Measurements from ENCODE around the gene CNIH1. TPM values are rescaled to one million over a fixed set of nuclear protein-coding genes. Genes with fewer than 3 reads are reported as not detected.
"Not testable (repeated sequence)": the region's sequence is repeated elsewhere in the genome, so short reads cannot be mapped to it uniquely, and the experiment has no call there.

Gene CNIH1
- total RNA-seq, 1 donor from 2014 or later: 86.8 TPM

DNA sequence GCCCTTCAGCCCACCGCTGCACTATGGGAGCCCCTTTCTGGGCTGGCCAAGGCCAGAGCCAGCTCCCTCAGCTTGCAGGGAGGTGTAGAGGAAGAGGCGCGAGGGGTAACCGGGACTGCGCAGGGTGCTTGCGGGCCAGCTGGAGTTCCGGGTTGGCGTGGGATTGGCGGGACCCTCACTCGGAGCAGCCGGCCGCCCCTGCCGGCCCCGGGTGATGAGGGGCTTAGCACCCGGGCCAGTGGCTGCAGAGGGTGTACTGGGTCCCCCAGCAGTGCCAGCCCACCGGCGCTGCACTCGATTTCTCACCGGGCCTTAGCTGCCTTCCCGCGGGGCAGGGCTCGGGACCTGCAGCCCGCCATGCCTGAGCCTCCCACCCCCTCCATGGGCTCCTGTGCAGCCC is 1.8 kb upstream of the CNIH1 start:
- ATAC-seq; intact Hi-C loops (cut with DNase I); DNase-seq (ENCODE audit: missing footprints): not testable (repeated sequence)

DNA sequence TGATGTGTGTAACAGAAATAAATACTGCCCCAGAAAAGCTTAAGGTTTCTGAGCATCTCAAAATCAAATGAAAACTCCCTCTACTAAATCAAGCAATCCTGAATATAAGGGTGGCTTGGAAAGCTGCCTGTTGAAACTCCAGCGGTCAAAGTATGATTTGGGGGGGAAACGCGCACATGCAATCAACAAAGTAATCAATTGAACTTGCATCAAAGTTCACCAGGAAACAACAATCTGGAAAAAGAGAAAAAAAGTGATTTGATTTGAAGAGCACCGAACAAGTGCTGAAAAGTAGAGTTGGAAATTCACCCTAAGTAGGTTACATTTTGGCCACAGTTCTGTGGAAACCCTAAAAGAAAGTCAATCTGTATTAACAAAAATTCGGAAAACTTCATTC is 700 bp downstream of the CNIH1 start:
- intact Hi-C loops (cut with DNase I): loop anchor here (2.0 kb wide), 1 partner anchor 48 kb away; the partner anchor contains the start of gene GMFB
- ATAC-seq (no peak), DNase-seq (ENCODE audit: missing footprints) (no peak)

DNA sequence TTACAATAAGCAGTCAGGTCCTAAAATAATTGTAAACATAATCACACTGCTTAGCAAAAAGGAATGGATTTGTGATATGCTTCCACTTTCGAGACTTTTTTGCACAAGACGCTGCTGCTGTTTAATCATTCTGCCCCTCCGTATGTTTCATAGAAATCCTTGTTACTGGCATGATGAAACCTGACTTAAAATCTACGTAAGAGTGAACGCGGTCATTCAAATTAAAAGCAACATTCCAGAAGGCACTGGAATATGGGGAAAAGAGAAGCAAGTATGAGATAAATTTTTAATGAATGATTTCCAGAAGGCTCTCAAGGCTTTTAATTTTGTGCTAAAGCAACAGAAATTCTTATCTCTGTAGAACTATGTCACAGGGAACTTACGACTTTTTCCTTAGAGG is 1.1 kb downstream of the CNIH1 start:
- intact Hi-C loops (cut with DNase I): loop anchor here (2.0 kb wide), 1 partner anchor 49 kb away; the partner anchor contains the start of gene GMFB
- DNase-seq (ENCODE audit: missing footprints) (no peak), ATAC-seq (no peak)

DNA sequence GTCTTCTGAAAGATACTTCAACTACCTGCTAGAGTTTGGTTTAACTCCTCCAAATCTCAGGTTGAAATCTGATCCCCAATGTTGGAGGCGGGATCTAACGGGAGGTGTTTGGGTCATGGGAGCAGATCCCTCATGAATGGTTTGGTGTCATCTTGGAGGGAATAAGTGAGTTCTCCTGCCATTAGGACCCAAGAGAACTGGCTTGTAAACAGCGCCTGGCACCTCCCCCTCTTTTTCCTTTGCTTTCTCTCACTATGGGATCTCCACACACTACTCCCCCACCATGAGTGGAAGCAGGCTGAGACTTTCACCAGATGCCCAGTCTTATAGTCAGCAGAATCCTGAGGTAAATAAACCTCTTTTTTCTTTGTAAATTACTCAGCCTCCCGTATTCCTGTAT is 2.5 kb downstream of the CNIH1 start:
- intact Hi-C loops (cut with DNase I): no loop called here
- ATAC-seq (no peak), DNase-seq (ENCODE audit: missing footprints) (no peak)

DNA sequence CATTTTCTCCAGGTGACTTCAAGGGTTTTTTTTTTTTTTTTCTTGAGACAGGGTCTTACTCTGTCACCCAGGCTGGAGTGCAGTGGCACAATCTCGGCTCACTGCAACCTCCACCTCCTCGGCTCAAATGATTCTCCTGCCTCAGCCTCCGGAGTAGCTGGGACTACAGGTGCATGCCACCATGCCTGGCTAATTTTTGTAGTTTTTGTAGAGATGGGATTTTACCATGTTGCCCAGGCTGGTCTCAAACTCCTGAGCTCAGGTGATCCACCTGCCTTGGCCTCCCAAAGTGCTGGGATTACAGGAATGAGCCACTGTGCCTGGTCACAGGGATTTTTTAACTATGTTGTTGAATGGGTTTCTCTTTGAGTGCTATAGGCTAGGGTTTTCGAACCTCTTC is 3.2 kb downstream of the CNIH1 start:
- intact Hi-C loops (cut with DNase I); ATAC-seq; DNase-seq (ENCODE audit: missing footprints): not testable (repeated sequence)

DNA sequence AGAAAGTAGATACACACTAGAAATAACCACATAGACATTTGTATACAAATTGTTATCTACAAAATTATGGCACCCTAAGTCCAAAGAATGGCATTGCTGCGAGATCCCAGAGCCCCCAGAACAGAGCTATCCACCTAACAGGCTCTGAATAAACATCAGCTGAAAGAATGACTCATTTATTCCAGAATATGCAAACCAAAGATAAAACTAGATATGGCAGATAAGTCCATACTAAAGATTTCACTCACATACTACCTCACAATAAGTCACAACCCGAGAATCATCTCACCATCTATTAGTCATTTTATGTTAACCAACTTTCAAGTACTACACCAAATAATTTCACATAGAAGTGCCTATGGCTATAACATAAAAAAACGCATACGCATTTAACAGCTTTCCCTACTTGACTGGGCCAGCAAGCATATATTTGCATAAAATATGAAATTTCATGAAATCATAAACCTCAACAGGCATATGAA is 5.6 kb downstream of the CNIH1 start:
- ATAC-seq (no peak), DNase-seq (ENCODE audit: missing footprints) (no peak)
- intact Hi-C loops (cut with DNase I): no loop called here

DNA sequence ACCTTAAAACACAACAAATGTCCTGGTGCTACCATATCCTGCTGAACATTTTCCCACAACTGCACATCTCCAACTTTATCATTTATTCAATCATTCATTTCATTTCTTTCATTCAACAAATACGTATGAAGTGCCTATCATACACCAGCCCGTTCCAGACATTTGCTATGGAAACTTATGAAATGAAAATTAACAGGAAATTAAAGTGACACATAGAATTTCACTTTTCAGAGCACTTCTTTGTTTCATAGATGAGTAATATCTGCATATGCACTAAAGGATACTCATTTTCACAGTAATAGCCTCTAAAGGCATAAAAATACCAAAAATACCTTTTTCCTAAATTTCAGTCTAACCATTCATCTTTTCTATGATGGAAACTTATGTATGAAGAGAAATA is 12.6 kb downstream of the CNIH1 start:
- no peak for ATAC-seq
- no peak for DNase-seq (ENCODE audit: missing footprints)
- intact Hi-C loops (cut with DNase I): no loop called here

DNA sequence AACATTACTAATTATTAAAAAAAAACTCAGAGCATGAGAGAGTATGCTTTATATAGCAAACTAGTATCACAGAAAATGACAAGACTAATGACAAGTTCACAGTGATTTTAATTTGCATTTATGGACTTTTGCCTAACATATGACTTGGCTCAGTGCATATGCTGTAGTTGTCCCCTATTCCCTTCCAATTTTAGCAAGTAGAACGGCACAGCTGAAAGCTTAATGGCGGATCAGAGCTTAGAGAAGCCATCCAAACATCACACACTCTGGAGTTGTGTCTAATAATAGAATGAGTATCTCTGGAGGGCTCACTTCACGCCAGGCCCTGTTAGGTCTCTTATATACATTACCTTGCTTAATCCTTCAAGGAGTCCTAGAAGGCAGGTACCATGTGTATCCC is 13.3 kb downstream of the CNIH1 start:
- DNase-seq (ENCODE audit: missing footprints) (no peak), ATAC-seq (peak; percentile 88)
- intact Hi-C loops (cut with DNase I): no loop called here

DNA sequence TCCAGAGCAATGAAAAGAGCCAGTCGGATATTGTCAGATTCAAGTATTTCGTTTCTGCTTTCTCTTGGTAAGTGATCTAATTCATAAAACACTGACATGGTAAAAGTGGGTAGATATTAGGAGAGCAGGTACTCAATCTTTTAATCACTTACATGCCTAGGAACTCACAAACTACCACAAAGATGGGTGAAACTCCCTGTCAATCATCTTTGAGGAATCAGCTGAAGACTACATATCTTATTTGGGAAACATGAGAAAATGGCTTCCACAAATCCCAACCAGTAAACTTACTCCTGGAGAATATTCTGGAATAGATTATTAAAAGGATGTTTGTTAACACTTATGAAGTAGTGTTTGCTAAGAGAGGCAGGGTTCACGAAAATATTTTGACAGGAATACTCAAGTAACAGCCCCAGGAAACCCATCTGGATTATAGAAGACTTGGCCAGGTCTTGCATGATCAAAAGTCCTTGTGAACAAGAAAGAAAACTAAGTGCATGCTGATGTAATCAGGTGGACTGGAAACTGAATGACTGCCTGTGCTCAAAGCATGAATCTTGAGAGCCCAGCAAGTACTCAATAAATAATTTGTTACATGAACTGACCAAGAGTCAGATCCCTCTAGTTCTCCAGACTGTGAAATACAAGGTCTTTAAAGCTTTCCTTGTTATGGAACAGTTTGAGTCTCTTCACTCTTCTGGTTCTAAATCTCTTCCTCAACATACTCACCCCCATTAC is 15.5 kb downstream of the CNIH1 start:
- intact Hi-C loops (cut with DNase I): no loop called here
- no peak for ATAC-seq
- DNase-seq (ENCODE audit: missing footprints): no peak

DNA sequence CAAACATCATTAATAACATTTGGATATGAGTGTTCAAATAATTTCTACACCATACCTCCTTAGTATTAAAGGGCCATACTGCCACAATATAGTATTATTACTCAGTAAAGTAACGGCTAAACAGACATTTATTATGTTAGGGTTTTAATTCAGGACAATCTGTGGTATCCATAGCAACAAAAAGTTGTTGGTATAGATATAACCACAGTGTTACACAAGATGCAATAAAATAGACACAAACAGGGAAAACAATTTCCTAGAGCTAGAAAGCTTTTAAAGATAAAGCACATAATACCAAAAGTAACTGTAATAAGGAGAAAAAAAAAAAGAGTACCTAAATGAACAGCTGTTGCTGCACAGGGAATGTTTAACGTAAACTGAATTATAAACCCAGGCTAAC is 16.1 kb downstream of the CNIH1 start:
- intact Hi-C loops (cut with DNase I): no loop called here
- DNase-seq (ENCODE audit: missing footprints) (no peak), ATAC-seq (no peak)

DNA sequence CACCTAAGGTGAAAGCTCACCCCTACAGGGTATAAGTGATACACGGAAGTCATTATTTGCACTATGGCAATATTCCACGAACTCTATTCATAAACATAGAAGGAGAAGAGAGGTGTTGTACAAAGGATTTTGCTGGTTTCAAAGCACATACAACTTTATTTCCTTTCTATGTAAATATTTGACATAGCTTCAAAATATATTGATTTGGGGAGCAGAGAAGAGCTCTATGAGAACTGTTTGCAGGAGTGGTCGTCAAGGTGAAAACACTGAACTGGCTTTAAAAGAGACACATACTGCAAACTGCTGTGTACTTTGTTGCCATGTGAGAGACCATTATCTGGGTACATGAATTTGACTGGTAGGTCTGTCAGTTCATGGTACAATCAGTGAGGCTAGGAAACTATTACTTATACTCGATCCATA is 16.7 kb downstream of the CNIH1 start:
- intact Hi-C loops (cut with DNase I): no loop called here
- no peak for DNase-seq (ENCODE audit: missing footprints)
- ATAC-seq: no peak

DNA sequence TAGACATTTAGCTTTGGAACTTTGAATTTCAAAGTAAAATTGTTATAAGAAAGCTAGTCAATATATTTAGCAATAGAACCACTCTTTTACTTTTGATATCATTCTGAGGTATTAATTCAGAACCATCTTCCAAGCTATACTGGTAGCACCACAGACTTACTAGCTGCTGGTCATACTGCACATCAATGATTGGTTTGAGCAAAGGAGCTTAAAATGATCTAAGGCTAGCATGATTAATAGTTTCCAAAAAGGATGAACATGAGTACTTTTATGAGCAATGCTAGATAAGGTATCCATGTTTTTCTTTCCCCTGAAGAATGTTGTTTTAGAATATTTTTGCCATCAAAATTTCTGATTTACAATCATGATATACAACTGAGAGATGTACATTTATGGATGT is 17.2 kb downstream of the CNIH1 start:
- DNase-seq (ENCODE audit: missing footprints): no peak
- no peak for ATAC-seq
- intact Hi-C loops (cut with DNase I): no loop called here

DNA sequence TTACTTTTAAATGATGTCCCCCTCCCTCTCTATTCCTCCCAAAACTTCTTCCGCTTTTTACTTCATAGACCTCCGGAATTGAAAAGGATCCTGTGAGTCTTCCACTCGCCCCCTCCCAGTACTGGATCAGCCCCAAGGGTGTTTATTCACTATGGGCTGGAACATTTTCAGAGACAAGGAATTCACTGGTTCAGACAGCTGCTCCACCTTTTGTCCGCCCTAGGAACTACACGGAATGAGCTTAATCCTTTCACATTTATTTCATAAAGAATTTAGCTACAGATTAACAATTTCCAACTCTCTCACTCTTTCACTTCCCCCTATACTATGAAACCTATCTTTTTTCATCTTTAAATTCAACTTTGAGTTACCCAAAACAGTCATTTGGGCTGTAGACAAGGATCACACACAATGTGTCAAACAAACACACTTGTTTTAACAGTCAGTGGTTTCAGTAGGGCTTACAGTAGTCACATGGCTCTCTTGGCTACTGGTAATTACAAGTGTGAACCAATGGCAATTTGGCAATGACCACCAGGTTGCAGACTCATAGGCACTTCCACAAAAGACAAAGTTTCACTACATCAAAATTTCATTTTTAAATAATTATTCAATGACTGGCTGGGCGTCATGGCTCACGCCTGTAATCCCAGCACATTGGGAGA is 20.6 kb downstream of the CNIH1 start:
- no peak for ATAC-seq
- DNase-seq (ENCODE audit: missing footprints): no peak

DNA sequence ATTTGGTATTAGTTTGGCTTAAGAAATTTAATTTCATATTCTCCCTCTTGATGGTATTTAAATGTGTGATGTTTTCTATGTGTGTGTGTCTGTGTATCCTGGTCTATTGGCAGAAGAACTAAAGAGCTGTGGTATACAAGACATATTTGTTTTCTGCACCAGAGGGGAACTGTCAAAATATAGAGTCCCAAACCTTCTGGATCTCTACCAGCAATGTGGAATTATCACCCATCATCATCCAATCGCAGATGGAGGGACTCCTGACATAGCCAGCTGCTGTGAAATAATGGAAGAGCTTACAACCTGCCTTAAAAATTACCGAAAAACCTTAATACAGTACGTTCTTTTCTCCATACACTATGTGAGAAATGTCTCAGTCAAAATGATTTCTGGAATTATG is 29.8 kb downstream of the CNIH1 start:
- intact Hi-C loops (cut with DNase I): no loop called here
- ATAC-seq: no peak
- DNase-seq (ENCODE audit: missing footprints): no peak

More for the DNA sequence above, 20.6 kb downstream of the CNIH1 start:
- intact Hi-C loops (cut with DNase I): no loop called here

DNA sequence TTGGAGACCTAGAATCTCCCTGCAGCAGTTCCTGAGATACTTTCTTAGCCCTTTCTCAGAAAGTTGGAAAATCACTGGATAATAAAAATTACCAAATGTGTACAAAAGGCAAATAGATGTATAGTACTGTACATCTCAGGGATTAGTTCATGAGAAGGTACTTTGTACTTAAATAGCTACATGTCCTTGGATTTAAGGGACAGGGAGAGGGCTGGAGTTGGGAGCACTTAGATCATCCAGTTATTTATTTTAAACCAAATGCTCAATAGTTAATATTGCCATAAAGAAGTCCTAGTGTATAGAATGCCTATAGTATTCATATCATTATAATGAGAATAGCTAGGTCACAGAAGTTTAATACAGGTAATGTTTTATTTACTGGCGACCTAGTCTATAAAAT is 31.0 kb downstream of the CNIH1 start:
- DNase-seq (ENCODE audit: missing footprints): no peak
- intact Hi-C loops (cut with DNase I): no loop called here
- ATAC-seq: no peak

DNA sequence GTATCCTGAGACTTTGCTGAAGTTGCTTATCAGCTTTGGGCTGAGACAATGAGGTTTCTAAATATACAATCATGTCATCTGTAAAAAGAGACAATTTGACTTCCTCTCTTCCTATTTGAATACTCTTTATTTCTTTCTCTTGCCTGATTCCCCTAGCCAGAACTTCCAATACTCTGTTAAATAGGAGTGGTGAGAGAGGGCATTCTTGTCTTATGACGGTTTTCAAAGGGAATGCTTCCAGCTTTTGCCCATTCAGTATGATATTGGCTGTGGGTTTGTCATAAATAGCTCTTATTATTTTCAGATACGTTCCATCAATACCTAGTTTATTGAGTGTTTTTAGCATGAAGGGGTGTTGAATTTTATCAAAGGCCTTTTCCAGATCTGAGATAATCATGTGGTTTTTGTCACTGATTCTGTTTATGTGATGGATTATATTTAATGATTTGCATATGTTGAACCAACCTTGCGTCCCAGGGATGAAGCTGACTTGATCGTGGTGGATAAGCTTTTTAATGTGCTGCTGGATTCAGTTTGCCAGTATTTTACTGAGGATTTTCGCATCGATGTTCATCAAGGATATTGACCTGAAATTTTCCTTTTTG is 37.7 kb downstream of the CNIH1 start:
- ATAC-seq; DNase-seq (ENCODE audit: missing footprints); intact Hi-C loops (cut with DNase I): not testable (repeated sequence)

DNA sequence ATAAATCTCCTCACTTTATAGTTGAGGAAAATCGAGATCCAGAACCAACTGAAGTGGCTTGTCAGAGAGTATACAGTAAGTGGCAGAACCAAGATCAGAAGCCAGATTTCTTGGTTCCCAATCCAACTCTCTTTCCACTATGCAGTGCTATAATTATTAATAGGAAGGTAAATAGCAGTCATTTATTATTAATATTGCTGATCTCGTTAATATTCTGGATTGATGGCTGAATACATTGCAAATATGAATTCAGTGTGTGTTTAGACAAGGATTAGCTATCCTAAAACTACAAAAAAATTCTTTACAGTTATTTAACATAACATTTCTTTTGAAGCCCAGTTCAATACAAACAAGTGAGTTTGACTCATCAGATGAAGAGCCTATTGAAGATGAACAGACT is 41.6 kb downstream of the CNIH1 start:
- no peak for DNase-seq (ENCODE audit: missing footprints)
- no peak for ATAC-seq
- intact Hi-C loops (cut with DNase I): no loop called here

DNA sequence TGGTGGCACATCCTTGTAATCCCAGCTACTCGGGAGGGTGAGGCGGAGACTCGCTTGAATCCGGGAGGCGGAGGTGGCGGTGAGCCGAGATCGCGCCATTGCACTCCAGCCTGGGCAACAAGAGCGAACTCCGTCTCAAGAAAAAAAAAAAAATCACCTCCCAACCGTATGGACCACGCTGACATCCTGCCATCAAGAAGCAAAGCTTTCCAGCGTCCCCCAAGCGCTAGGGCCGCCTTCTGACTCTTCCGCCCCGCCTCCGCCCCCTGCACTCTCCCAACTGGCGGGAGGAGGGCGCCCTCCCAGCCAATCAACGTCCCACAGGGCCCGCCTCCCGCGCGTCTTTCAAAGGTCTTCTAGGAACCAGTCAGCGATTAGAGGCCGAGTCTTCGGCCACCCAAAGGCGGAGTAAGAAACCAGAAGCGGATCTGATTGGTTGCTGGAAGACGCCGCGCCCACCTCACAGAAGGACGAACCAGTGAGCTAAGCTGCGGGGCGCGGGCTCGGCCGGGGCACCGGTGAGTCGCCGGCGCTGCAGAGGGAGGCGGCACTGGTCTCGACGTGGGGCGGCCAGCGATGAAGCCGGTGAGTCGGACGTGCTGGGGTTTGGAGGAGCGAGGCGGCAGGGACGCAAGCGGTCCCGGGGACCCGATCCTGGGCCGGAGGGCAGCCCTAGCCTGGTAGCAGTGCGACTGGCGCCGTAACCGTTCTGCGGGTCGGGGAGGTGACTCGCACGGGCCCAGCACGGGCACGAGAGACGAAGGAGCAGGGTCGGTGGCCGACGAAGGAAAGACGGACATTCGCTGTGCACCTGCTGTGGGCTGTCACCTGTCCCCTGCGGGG is 44.5 kb downstream of the CNIH1 start, which contains the start of gene CDKN3:
CDKN3 (plus strand) TSS at position 515 of the 843 bp plus-strand sequence; CDS start at position 577, 62 bp downstream.
- DNase-seq (ENCODE audit: missing footprints) (peak; percentile 99), ATAC-seq (peak; percentile 99)
- intact Hi-C loops (cut with DNase I): loop anchor here (1.0 kb wide), 1 partner anchor 45 kb away; the partner anchor contains the start of gene CNIH1

DNA sequence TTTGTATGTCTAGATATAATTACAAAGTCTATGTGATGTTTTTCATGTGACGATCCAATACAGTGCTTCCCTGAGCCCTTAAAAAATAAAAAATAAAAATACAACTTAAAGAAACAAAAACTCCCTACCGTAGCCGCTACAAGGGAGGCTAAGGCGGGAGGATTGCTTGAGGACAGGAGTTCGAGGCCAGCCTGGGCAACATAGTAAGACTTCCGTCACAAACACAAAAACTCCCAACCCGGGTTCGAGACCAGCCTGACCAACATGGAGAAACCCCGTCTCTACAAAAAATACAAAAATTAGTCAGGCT is 45.0 kb downstream of the CNIH1 start:
- intact Hi-C loops (cut with DNase I): loop anchor here (1.0 kb wide), 1 partner anchor 45 kb away; the partner anchor contains the start of gene CNIH1
- ATAC-seq (no peak), DNase-seq (ENCODE audit: missing footprints) (no peak)
